ENCODE measurements around the gene TAF15. TPM values are rescaled to one million over a fixed set of nuclear protein-coding genes. Genes with fewer than 3 reads are reported as not detected.

The TAF15 gene
- polyA plus RNA-seq, 1 donor (not counting 4 experiments of a cell fraction or from before 2014, with no cell fraction given): 101 TPM

DNA sequence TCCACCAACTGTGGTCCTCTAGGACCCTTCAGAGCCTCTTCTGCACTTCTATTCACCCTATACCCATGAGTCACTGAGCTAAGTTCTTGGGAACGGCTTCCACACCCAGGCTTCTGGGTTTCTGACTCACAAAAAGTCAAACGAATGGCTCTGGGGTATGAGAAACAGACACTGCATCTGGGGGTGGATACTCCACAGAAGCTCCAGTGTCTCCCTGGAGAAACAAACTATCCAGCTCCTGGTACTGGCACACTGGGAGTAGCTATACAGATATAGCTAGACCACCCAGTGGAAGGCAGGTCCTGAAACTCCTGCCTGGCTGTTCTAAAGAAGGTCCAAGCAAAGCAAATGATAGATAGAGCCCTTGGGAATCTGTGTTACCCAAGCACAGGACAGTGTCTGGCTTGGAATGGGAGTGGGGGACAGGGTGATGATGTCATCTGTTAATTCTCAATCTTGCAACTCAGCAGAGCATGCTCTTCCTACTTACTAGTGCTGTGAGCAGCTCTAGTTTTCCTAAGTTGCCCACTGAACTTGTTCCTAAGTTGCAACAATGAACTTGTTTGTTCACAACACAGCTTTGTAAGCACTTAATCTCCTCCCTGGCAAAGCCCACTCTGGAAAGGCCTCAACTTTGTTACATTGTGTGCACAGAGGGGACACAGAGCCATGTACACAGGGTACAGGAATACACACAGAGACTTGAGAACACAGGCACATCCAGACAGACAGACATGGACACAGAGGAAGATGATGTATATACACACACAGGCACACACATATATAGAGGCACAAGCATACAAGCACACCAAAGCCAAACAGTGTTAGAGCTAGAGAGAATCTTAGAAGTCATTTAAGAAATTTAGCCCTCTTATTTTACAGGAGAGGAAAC, 20.6 kb upstream of the TAF15 start:
- Histone ChIP-seq H3K27me3 (ENCODE audit: control insufficient read depth, extremely low read depth, insufficient read depth, low read length) (no peaks in the 10 kb centered on the region), H3K9me3 (ENCODE audit: control insufficient read depth, low read depth, low read length) (no peaks in the 10 kb centered on the region), H3K79me2 (ENCODE audit: control insufficient read depth, insufficient read depth, low read length) (no peaks in the 10 kb centered on the region), H3K4me3 (ENCODE audit: control insufficient read depth in 2 of 3, extremely low read depth in 1 of 3, insufficient read depth in 2 of 3, low read depth in 1 of 3, low read length in 3 of 3) (peak overlapping the region in 2 of 3 experiments; percentile 9 to 42), H3K4me1 (ENCODE audit: control insufficient read depth, extremely low read depth, insufficient read depth, low read length) (peaks cover 89% of the 10 kb centered on the region), H3K9me1 (ENCODE audit: control insufficient read depth, extremely low read depth, insufficient read depth, low read length) (no peaks in the 10 kb centered on the region), H3K9ac (ENCODE audit: control insufficient read depth, extremely low read depth, insufficient read depth, low read length) (peak overlapping the region; percentile 81), H3K27ac (ENCODE audit: control insufficient read depth, insufficient read depth, low read length) (peak overlapping the region; percentile 97), H3K36me3 (ENCODE audit: control insufficient read depth in 2 of 2, extremely low read depth in 1 of 2, insufficient read depth in 2 of 2, low read length in 2 of 2) (peaks cover 0 to 2% of the 10 kb centered on the region in 2 experiments), H3K4me2 (ENCODE audit: control insufficient read depth, extremely low read depth, insufficient read depth, low read depth, low read length) (peak overlapping the region; percentile 70), H4K20me1 (ENCODE audit: control insufficient read depth, extremely low read depth, insufficient read depth, low read length) (no peaks in the 10 kb centered on the region), H2AFZ (ENCODE audit: control insufficient read depth, low read length) (peak overlapping the region; percentile 39)
- FAIRE-seq: no peak
- dilution Hi-C loops (cut with MboI; ENCODE audit: extremely low pct_ligation_motif_present, low sequenced_read_pairs): no loop called here
- no peak for DNase-seq (ENCODE audit: low read depth, low spot score)
- no peak for TF ChIP-seq EZH2 (IDR thresholded peaks at IDR 0.05; ENCODE audit: low read length)
- TF ChIP-seq, protein P1, sequence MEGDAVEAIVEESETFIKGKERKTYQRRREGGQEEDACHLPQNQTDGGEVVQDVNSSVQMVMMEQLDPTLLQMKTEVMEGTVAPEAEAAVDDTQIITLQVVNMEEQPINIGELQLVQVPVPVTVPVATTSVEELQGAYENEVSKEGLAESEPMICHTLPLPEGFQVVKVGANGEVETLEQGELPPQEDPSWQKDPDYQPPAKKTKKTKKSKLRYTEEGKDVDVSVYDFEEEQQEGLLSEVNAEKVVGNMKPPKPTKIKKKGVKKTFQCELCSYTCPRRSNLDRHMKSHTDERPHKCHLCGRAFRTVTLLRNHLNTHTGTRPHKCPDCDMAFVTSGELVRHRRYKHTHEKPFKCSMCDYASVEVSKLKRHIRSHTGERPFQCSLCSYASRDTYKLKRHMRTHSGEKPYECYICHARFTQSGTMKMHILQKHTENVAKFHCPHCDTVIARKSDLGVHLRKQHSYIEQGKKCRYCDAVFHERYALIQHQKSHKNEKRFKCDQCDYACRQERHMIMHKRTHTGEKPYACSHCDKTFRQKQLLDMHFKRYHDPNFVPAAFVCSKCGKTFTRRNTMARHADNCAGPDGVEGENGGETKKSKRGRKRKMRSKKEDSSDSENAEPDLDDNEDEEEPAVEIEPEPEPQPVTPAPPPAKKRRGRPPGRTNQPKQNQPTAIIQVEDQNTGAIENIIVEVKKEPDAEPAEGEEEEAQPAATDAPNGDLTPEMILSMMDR (optimal IDR thresholded peaks at IDR 0.05 in 1 of 3, IDR thresholded peaks at IDR 0.05 in 1 of 3, conservative IDR thresholded peaks at IDR 0.05 in 1 of 3; ENCODE audit: extremely low read depth in 1 of 3, insufficient read depth in 2 of 3, low read length in 3 of 3): no peak

DNA sequence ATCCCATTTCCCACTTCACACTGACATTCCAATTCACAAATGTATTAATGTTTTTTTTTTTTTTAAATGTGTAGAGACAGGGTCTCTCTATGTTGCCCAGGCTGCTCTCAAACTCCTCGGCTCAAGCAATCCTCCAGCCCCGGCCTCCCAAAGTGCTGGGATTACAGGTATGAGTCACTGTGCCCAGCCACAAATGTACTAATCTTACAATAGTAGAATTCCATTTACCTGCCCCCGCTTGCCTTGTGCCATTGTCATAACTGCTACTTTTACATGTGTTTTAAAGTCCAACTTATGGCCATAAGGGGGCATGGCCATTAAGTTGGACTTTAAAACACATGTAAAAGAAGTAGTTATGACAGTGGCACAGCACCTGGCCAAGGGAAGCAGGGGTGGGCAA, 18.4 kb upstream of the TAF15 start:
- Histone ChIP-seq H3K4me3 (ENCODE audit: control insufficient read depth in 2 of 3, extremely low read depth in 1 of 3, insufficient read depth in 2 of 3, low read depth in 1 of 3, low read length in 3 of 3) (no peak overlapping the region), H2AFZ (ENCODE audit: control insufficient read depth, low read length) (no peak overlapping the region), H3K27ac (ENCODE audit: control insufficient read depth, insufficient read depth, low read length) (peak overlapping the region; percentile 54), H3K9me3 (ENCODE audit: control insufficient read depth, low read depth, low read length) (no peaks in the 10 kb centered on the region), H3K79me2 (ENCODE audit: control insufficient read depth, insufficient read depth, low read length) (no peaks in the 10 kb centered on the region), H3K4me2 (ENCODE audit: control insufficient read depth, extremely low read depth, insufficient read depth, low read depth, low read length) (no peak overlapping the region), H3K36me3 (ENCODE audit: control insufficient read depth in 2 of 2, extremely low read depth in 1 of 2, insufficient read depth in 2 of 2, low read length in 2 of 2) (no peaks in the 10 kb centered on the region), H3K27me3 (ENCODE audit: control insufficient read depth, extremely low read depth, insufficient read depth, low read length) (no peaks in the 10 kb centered on the region), H3K9ac (ENCODE audit: control insufficient read depth, extremely low read depth, insufficient read depth, low read length) (no peak overlapping the region), H4K20me1 (ENCODE audit: control insufficient read depth, extremely low read depth, insufficient read depth, low read length) (no peaks in the 10 kb centered on the region), H3K9me1 (ENCODE audit: control insufficient read depth, extremely low read depth, insufficient read depth, low read length) (no peaks in the 10 kb centered on the region), H3K4me1 (ENCODE audit: control insufficient read depth, extremely low read depth, insufficient read depth, low read length) (peaks cover 68% of the 10 kb centered on the region)
- no peak for TF ChIP-seq EZH2 (IDR thresholded peaks at IDR 0.05; ENCODE audit: low read length)
- dilution Hi-C loops (cut with MboI; ENCODE audit: extremely low pct_ligation_motif_present, low sequenced_read_pairs): no loop called here
- FAIRE-seq (no peak), DNase-seq (ENCODE audit: low read depth, low spot score) (no peak)

Measured in keratinocyte (primary cell).